Measurements from ENCODE around the gene CALM1. TPM values are rescaled to one million over a fixed set of nuclear protein-coding genes. Genes with fewer than 3 reads are reported as not detected.

Gene CALM1
- polyA plus RNA-seq, 1 donor from 2014 or later, result 1,383 TPM

DNA sequence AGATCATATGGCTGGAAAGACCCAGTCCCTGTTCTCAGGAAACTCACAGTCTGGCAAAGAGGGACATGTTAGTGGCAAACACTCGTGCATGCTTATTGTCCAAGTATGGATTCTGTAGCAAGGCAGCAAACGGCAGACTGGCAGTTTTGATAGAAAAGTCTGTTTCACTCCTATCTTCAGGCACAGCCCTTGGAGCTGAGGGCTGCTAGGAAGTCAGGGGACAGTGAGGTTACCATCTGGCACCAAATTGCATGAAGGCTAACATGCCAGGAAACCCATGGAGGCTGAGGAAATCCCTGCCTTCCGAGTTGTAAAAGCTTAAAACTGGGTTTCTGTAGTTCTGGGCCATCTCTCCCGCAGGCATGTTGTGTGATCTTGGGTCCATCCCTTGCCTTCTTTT lies 32.9 kb downstream of the CALM1 start:
- H3K4me1 Mint-ChIP-seq, result peaks cover 0 to 1% (median 0%) of the 10 kb centered on the region in 3 donors
- peaks cover 1% of the 10 kb centered on the region for H3K36me3 Mint-ChIP-seq
- H3K27me3 Mint-ChIP-seq, result peaks cover 22% of the 10 kb centered on the region
- no peak overlapping the region for H3K4me3 Mint-ChIP-seq
- H3K9me3 Mint-ChIP-seq, result no peaks in the 10 kb centered on the region
- H3K27ac Mint-ChIP-seq, result no peak overlapping the region

- no peaks in the 10 kb centered on the region for H3K9me3 Mint-ChIP-seq
- peaks cover 22% of the 10 kb centered on the region for H3K27me3 Mint-ChIP-seq
- H3K27ac Mint-ChIP-seq, result no peak overlapping the region
- peaks cover 1% of the 10 kb centered on the region for H3K36me3 Mint-ChIP-seq
- H3K4me3 Mint-ChIP-seq, result no peak overlapping the region
- H3K4me1 Mint-ChIP-seq, result no peaks in the 10 kb centered on the region
Measured at GRCh38 chr14:90434370-90435020, 37.7 kb downstream of the CALM1 start.

DNA sequence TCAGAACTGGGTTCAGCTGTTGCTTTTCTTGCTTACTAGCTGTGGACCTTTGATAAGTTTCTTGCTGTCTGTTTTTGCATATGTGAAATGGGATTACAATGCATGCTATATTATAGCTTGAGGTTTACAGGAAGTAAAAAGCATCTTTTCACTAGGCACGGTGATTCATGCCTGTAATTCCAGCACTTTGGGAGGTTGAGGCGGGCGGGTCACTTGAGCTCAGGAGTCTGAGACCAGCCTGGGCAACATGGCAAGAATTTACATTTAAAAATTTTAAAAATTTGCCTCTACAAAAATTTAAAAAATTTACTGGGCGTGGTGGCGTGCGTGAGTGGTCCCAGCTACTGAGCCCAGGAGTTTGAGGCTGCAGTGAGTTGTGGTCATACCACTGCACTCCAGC lies 42.0 kb downstream of the CALM1 start:
- Mint-ChIP-seq H3K36me3 (peaks cover 1% of the 10 kb centered on the region), H3K9me3 (no peaks in the 10 kb centered on the region), H3K4me3 (no peak overlapping the region), H3K4me1 (peaks cover 0 to 3% (median 0%) of the 10 kb centered on the region in 3 donors), H3K27ac (no peak overlapping the region), H3K27me3 (peaks cover 13% of the 10 kb centered on the region)

DNA sequence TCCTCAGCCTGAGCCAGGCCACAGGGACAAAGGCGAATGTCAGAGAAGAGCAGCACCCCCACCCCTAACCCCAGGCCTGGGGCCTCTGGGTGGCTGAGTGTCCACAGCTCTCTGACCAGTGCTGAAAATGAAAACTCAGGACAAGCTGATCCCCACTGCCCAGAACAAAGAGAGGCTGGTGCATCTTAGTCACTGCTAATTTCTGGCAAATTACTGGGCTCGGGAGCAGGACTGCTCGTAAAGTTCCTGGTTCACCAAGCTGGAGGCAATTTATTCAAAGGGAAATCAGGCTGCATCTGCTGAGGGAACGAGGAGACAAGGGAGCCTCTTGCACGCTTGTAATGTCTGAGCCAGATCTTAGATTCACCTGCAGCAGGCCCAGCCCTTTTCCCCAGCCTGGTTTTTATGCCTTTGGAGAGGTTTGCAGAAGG lies 43.2 kb downstream of the CALM1 start:
- H3K27me3 Mint-ChIP-seq, result peaks cover 13% of the 10 kb centered on the region
- H3K4me1 Mint-ChIP-seq, result peaks cover 0 to 3% (median 0%) of the 10 kb centered on the region in 3 donors
- no peak overlapping the region for H3K4me3 Mint-ChIP-seq
- H3K36me3 Mint-ChIP-seq, result no peaks in the 10 kb centered on the region
- H3K9me3 Mint-ChIP-seq, result no peaks in the 10 kb centered on the region
- peak overlapping the region in 1 of 3 donors; percentile 46 for H3K27ac Mint-ChIP-seq

DNA sequence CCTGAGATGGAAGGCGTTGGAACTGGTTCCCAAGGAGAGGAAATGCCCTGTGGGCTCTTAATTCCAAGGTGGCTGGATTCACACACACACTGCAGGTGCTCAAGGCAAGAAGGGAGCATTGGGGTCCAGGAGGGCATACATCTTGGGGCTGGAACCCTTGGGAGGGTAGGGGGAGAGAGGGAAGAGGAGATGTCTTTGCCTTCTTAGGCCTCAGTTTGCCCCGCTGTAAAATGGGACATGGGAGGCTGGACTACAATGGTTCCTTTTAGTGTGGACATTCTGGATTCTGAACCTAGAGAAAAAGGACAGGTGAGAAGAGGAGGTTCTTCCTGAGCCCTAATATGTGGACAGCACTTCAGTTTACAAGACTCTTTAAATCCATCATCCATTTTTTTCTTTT lies 43.8 kb downstream of the CALM1 start:
- H3K4me1 Mint-ChIP-seq, result peaks cover 0 to 3% (median 0%) of the 10 kb centered on the region in 3 donors
- no peaks in the 10 kb centered on the region for H3K36me3 Mint-ChIP-seq
- no peaks in the 10 kb centered on the region for H3K9me3 Mint-ChIP-seq
- no peak overlapping the region for H3K27ac Mint-ChIP-seq
- H3K27me3 Mint-ChIP-seq, result peaks cover 9% of the 10 kb centered on the region
- no peak overlapping the region for H3K4me3 Mint-ChIP-seq

DNA sequence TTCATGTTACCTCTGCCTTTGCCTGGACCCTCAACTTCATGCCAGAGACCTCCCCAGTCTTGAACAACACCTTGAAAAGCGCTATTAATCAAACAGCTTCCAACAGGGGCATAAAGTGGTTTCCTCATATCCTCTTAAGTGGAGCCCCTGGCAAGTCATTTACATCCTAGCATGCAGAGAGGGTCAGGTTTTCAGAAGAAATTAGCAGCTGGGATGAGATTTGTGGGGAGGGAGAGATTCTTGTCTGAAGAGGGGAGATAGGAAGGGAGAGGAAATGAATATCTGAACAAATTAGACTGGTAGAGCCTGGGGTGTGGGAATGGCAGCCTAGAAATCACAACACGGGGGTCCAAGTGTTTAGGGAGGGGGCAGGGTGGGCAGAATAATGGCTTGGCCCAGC lies 45.6 kb downstream of the CALM1 start:
- H3K4me1 Mint-ChIP-seq, result peaks cover 0 to 3% (median 0%) of the 10 kb centered on the region in 3 donors
- no peaks in the 10 kb centered on the region for H3K9me3 Mint-ChIP-seq
- no peaks in the 10 kb centered on the region for H3K36me3 Mint-ChIP-seq
- no peak overlapping the region for H3K4me3 Mint-ChIP-seq
- no peak overlapping the region for H3K27ac Mint-ChIP-seq
- peaks cover 8% of the 10 kb centered on the region for H3K27me3 Mint-ChIP-seq

DNA sequence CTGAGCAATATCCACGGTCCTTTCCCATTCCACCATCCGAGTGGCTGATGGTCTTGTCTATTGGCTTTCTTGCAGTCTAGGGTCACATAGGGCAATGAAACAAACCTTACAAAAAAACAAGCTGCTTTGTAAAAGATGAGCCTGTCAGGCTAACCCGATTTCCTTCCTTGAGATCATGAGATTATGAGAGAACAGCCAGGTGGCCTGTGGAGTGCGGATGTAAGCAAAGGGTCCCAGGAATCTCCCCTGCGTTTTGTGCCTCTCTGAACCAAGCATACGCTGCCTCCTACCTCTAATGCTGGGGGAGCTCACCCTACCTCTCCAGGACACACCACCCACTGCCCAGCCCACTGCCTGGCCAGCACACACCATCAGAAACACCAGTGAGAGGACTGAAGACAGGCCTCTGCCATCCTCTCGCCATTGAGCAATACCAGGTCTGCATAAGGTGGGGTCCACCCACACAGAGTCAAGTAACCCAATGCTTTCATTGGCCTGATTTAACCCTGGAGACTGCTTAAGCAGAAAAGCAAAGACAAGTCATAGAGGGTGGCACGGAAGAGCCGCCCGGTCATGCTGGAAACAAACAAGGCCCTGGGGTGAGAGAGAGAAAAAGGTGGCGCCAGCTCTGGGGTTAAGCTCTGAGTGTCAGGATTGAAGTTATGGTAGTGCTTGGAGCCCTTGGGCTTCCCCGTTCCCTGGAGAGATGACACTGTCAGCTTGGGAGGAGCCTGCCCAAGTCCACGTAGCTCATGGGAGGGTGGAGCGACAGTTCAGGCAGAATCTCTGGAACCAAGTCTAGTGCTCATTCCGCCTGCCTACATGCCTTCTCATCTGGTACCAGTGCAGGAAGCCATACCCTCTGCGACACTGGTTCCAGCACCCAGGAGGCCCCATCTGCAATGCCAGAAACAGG lies 46.6 kb downstream of the CALM1 start:
- Mint-ChIP-seq H3K9me3 (peaks cover 0 to 6% (median 3%) of the 10 kb centered on the region in 3 donors), H3K27ac (peak overlapping the region in 1 of 3 donors; percentile 20), H3K36me3 (no peaks in the 10 kb centered on the region), H3K4me3 (no peak overlapping the region), H3K4me1 (peaks cover 0 to 3% (median 0%) of the 10 kb centered on the region in 3 donors), H3K27me3 (peaks cover 6% of the 10 kb centered on the region)

- Mint-ChIP-seq H3K27me3 (peaks cover 3% of the 10 kb centered on the region), H3K27ac (no peak overlapping the region), H3K9me3 (peaks cover 0 to 6% (median 3%) of the 10 kb centered on the region in 3 donors), H3K4me3 (no peak overlapping the region), H3K36me3 (no peaks in the 10 kb centered on the region), H3K4me1 (peaks cover 0 to 3% (median 0%) of the 10 kb centered on the region in 3 donors)
Measured at GRCh38 chr14:90444077-90444696, 47.4 kb downstream of the CALM1 start.

- Mint-ChIP-seq H3K9me3 (peaks cover 0 to 6% (median 3%) of the 10 kb centered on the region in 3 donors), H3K36me3 (no peaks in the 10 kb centered on the region), H3K27ac (no peak overlapping the region), H3K27me3 (peaks cover 3% of the 10 kb centered on the region), H3K4me1 (peaks cover 0 to 3% (median 0%) of the 10 kb centered on the region in 3 donors), H3K4me3 (no peak overlapping the region)
Measured at GRCh38 chr14:90445011-90445410, 48.2 kb downstream of the CALM1 start.

GRCh38 chr14:90446405-90446804 lies 49.6 kb downstream of the CALM1 start:
- Mint-ChIP-seq H3K27ac (no peak overlapping the region), H3K27me3 (peaks cover 3% of the 10 kb centered on the region), H3K9me3 (peaks cover 0 to 6% (median 3%) of the 10 kb centered on the region in 3 donors), H3K36me3 (no peaks in the 10 kb centered on the region), H3K4me3 (no peak overlapping the region), H3K4me1 (peaks cover 0 to 3% (median 0%) of the 10 kb centered on the region in 3 donors)

- H3K27me3 Mint-ChIP-seq, result peaks cover 3% of the 10 kb centered on the region
- H3K9me3 Mint-ChIP-seq, result peaks cover 0 to 6% (median 3%) of the 10 kb centered on the region in 3 donors
- H3K4me1 Mint-ChIP-seq, result peaks cover 8 to 12% (median 11%) of the 10 kb centered on the region in 3 donors
- H3K36me3 Mint-ChIP-seq, result no peaks in the 10 kb centered on the region
- no peak overlapping the region for H3K27ac Mint-ChIP-seq
- H3K4me3 Mint-ChIP-seq, result no peak overlapping the region
Measured at GRCh38 chr14:90447720-90448497, 51.1 kb downstream of the CALM1 start.

GRCh38 chr14:90449411-90449810 lies 52.6 kb downstream of the CALM1 start:
- H3K9me3 Mint-ChIP-seq, result peaks cover 0 to 6% (median 3%) of the 10 kb centered on the region in 3 donors
- no peak overlapping the region for H3K4me3 Mint-ChIP-seq
- no peak overlapping the region for H3K27ac Mint-ChIP-seq
- H3K27me3 Mint-ChIP-seq, result no peaks in the 10 kb centered on the region
- H3K4me1 Mint-ChIP-seq, result peaks cover 10 to 12% (median 11%) of the 10 kb centered on the region in 3 donors
- no peaks in the 10 kb centered on the region for H3K36me3 Mint-ChIP-seq

DNA sequence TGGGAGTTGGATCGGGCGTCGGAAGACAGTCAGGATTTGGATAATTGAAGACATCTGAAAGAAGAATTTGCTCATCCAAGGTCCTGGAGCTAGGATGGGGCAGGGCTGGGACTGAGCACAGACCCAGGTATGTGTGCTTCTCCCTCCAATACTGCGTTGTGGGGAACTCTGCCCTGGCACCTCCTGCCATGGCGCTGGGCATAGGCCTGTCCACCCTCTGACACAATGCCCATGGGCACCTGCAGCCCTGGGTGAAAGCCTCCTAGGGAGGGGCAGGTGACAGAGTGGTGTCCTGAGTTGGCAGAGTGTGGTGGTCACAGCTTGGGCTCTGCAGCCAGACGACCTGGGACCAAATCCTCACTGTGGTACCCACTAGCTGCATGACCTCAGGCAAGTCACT lies 53.3 kb downstream of the CALM1 start:
- Mint-ChIP-seq H3K36me3 (no peaks in the 10 kb centered on the region), H3K27me3 (no peaks in the 10 kb centered on the region), H3K27ac (no peak overlapping the region), H3K4me1 (peaks cover 10 to 12% (median 11%) of the 10 kb centered on the region in 3 donors), H3K9me3 (peaks cover 0 to 6% (median 3%) of the 10 kb centered on the region in 3 donors), H3K4me3 (no peak overlapping the region)

DNA sequence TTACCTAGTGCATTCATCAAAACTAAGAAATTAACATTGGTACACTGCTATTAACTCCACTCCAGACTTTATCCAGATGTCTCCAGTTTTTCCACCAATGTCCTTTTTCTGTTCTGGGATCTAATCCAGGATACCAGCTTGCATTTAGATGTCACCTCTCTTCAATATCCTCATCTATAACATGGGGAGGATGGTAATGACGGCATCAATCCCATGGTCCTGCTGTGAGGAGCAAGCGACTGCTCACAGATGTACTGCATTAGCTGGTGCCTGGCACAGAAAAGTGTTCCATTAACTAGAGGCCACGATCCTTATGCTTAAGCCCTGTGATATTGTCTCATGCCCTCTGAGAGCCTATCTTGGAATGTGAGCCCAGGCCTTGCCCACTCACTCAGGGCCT lies 53.8 kb downstream of the CALM1 start:
- H3K36me3 Mint-ChIP-seq, result no peaks in the 10 kb centered on the region
- H3K27ac Mint-ChIP-seq, result no peak overlapping the region
- H3K27me3 Mint-ChIP-seq, result no peaks in the 10 kb centered on the region
- H3K4me1 Mint-ChIP-seq, result peaks cover 10 to 12% (median 11%) of the 10 kb centered on the region in 3 donors
- no peak overlapping the region for H3K4me3 Mint-ChIP-seq
- peaks cover 0 to 6% (median 3%) of the 10 kb centered on the region in 3 donors for H3K9me3 Mint-ChIP-seq
